Measurements from ENCODE around the gene MT1HL1.

Gene MT1HL1

GRCh38 chr1:236990052-236990445 lies 14.2 kb downstream of the MT1HL1 start:
- Histone ChIP-seq H3K27me3 (ENCODE audit: insufficient read depth, poor library complexity, severe bottlenecking) (no peaks in the 10 kb centered on the region), H3K27ac (replicated peaks) (no peak overlapping the region), H3K4me3 (replicated peaks; ENCODE audit: insufficient read depth, low read length) (no peak overlapping the region)
- DNase-seq (ENCODE audit: low read depth in 1 of 2, low spot score in 1 of 2) = no peak
- TF ChIP-seq SPI1 (IDR thresholded peaks at IDR 0.05; ENCODE audit: borderline replicate concordance, low read depth) (no peak), POLR2AphosphoS5 (IDR thresholded peaks at IDR 0.05; ENCODE audit: low read depth) (no peak), REST (IDR thresholded peaks at IDR 0.05; ENCODE audit: insufficient replicate concordance, low read depth) (no peak), GABPA (IDR thresholded peaks at IDR 0.05; ENCODE audit: low read depth) (no peak), CTCF (IDR thresholded peaks at IDR 0.05; ENCODE audit: insufficient read depth, low read length) (no peak)

GRCh38 chr1:236989290-236990051 lies 14.8 kb downstream of the MT1HL1 start:
- TF ChIP-seq SPI1 (IDR thresholded peaks at IDR 0.05; ENCODE audit: borderline replicate concordance, low read depth) (no peak), POLR2AphosphoS5 (IDR thresholded peaks at IDR 0.05; ENCODE audit: low read depth) (no peak), CTCF (IDR thresholded peaks at IDR 0.05; ENCODE audit: insufficient read depth, low read length) (no peak), GABPA (IDR thresholded peaks at IDR 0.05; ENCODE audit: low read depth) (no peak), REST (IDR thresholded peaks at IDR 0.05; ENCODE audit: insufficient replicate concordance, low read depth) (no peak)
- DNase-seq (ENCODE audit: low read depth in 1 of 2, low spot score in 1 of 2) = no peak
- Histone ChIP-seq H3K27me3 (ENCODE audit: insufficient read depth, poor library complexity, severe bottlenecking) (no peaks in the 10 kb centered on the region), H3K27ac (replicated peaks) (no peak overlapping the region), H3K4me3 (replicated peaks; ENCODE audit: insufficient read depth, low read length) (no peak overlapping the region)

- no peak for DNase-seq (ENCODE audit: low read depth in 1 of 2, low spot score in 1 of 2)
- Histone ChIP-seq H3K27me3 (ENCODE audit: insufficient read depth, poor library complexity, severe bottlenecking) (no peaks in the 10 kb centered on the region), H3K27ac (replicated peaks) (no peak overlapping the region), H3K4me3 (replicated peaks; ENCODE audit: insufficient read depth, low read length) (no peak overlapping the region)
- TF ChIP-seq CTCF (IDR thresholded peaks at IDR 0.05; ENCODE audit: insufficient read depth, low read length) (no peak), POLR2AphosphoS5 (IDR thresholded peaks at IDR 0.05; ENCODE audit: low read depth) (no peak), REST (IDR thresholded peaks at IDR 0.05; ENCODE audit: insufficient replicate concordance, low read depth) (no peak), GABPA (IDR thresholded peaks at IDR 0.05; ENCODE audit: low read depth) (no peak), SPI1 (IDR thresholded peaks at IDR 0.05; ENCODE audit: borderline replicate concordance, low read depth) (no peak)
Measured at GRCh38 chr1:236983818-236984217, 20.4 kb downstream of the MT1HL1 start.
